Activated T-cell treated with anti-CD3 and anti-CD28 coated beads for 4 hours (primary cell): Measurements from ENCODE around the gene DSCAM.

ENCODE experiments used
- DNase-seq: peaks from one replicate; pipeline ENCODE4 v3.0.0-alpha.2; 2020

Gene DSCAM

GRCh38 chr21:40433538-40433937 lies 413.4 kb downstream of the DSCAM start:
- no peak for DNase-seq

GRCh38 chr21:40425981-40426380 lies 421.0 kb downstream of the DSCAM start:
- no peak for DNase-seq

GRCh38 chr21:40422896-40423635 lies 423.9 kb downstream of the DSCAM start:
- no peak for DNase-seq

- no peak for DNase-seq
These were observed 425.8 kb downstream of the DSCAM start for GRCh38 chr21:40421121-40421520.

- no peak for DNase-seq
These were observed 430.4 kb downstream of the DSCAM start for GRCh38 chr21:40416572-40416971.

GRCh38 chr21:40408561-40408960 lies 438.4 kb downstream of the DSCAM start:
- no peak for DNase-seq

GRCh38 chr21:40404396-40404800 lies 442.6 kb downstream of the DSCAM start:
- no peak for DNase-seq

- no peak for DNase-seq
These were observed 443.9 kb downstream of the DSCAM start for GRCh38 chr21:40402884-40403582.

GRCh38 chr21:40395732-40396131 lies 451.2 kb downstream of the DSCAM start:
- no peak for DNase-seq

GRCh38 chr21:40393066-40393465 lies 453.9 kb downstream of the DSCAM start:
- no peak for DNase-seq

GRCh38 chr21:40388046-40388445 lies 458.9 kb downstream of the DSCAM start:
- no peak for DNase-seq

GRCh38 chr21:40386981-40387747 lies 459.8 kb downstream of the DSCAM start:
- no peak for DNase-seq

GRCh38 chr21:40386294-40386911 lies 460.6 kb downstream of the DSCAM start:
- DNase-seq, result no peak

- DNase-seq, result no peak
These were observed 461.1 kb downstream of the DSCAM start for GRCh38 chr21:40385883-40386282.

- no peak for DNase-seq
These were observed 463.0 kb downstream of the DSCAM start for GRCh38 chr21:40383951-40384350.

GRCh38 chr21:40381111-40381510 lies 465.8 kb downstream of the DSCAM start:
- no peak for DNase-seq

GRCh38 chr21:40379881-40380810 lies 466.8 kb downstream of the DSCAM start:
- DNase-seq, result no peak

GRCh38 chr21:40377135-40377534 lies 469.8 kb downstream of the DSCAM start:
- DNase-seq, result no peak

- DNase-seq, result no peak
These were observed 473.2 kb downstream of the DSCAM start for GRCh38 chr21:40373761-40374160.

GRCh38 chr21:40372506-40372905 lies 474.5 kb downstream of the DSCAM start:
- no peak for DNase-seq

GRCh38 chr21:40371329-40371728 lies 475.6 kb downstream of the DSCAM start:
- no peak for DNase-seq

GRCh38 chr21:40356644-40357043 lies 490.3 kb downstream of the DSCAM start:
- DNase-seq, result no peak
